Measurements from ENCODE around the gene ANKRD12.

The ANKRD12 gene

GRCh38 chr18:9140381-9140780, 3.8 kb downstream of the ANKRD12 start:
- no peak for TF ChIP-seq CTCF (IDR thresholded peaks at IDR 0.05; ENCODE audit: unreplicated experiment in 3 of 3)
- Mint-ChIP-seq H3K27ac (peak overlapping the region in 2 of 3 experiments; percentile 3 to 23), H3K4me1 (peaks cover 45% of the 10 kb centered on the region), H3K9me3 (no peaks in the 10 kb centered on the region), H3K36me3 (ENCODE audit: low read depth) (no peaks in the 10 kb centered on the region), H3K4me3 (peak overlapping the region; percentile 2 to 68 (median 50)), H3K27me3 (ENCODE audit: low read depth) (no peaks in the 10 kb centered on the region)

GRCh38 chr18:9140984-9141383, 4.4 kb downstream of the ANKRD12 start:
- Mint-ChIP-seq H3K9me3 (no peaks in the 10 kb centered on the region), H3K36me3 (ENCODE audit: low read depth) (no peaks in the 10 kb centered on the region), H3K27me3 (ENCODE audit: low read depth) (no peaks in the 10 kb centered on the region), H3K4me1 (peaks cover 45% of the 10 kb centered on the region), H3K4me3 (peak overlapping the region in 1 of 3 experiments; percentile 18), H3K27ac (peak overlapping the region in 2 of 3 experiments; percentile 8 to 17)
- no peak for TF ChIP-seq CTCF (IDR thresholded peaks at IDR 0.05; ENCODE audit: unreplicated experiment in 3 of 3)

GRCh38 chr18:9146224-9146623, 9.6 kb downstream of the ANKRD12 start:
- Mint-ChIP-seq H3K4me3 (no peak overlapping the region), H3K27ac (no peak overlapping the region), H3K4me1 (peaks cover 30% of the 10 kb centered on the region), H3K27me3 (ENCODE audit: low read depth) (no peaks in the 10 kb centered on the region), H3K36me3 (ENCODE audit: low read depth) (no peaks in the 10 kb centered on the region), H3K9me3 (no peaks in the 10 kb centered on the region)
- no peak for TF ChIP-seq CTCF (IDR thresholded peaks at IDR 0.05; ENCODE audit: unreplicated experiment in 3 of 3)

GRCh38 chr18:9147440-9148202, 11.0 kb downstream of the ANKRD12 start:
- Mint-ChIP-seq H3K4me3 (no peak overlapping the region), H3K9me3 (no peaks in the 10 kb centered on the region), H3K36me3 (ENCODE audit: low read depth) (no peaks in the 10 kb centered on the region), H3K4me1 (peaks cover 24% of the 10 kb centered on the region), H3K27ac (peak overlapping the region; percentile 16 to 32 (median 29)), H3K27me3 (ENCODE audit: low read depth) (no peaks in the 10 kb centered on the region)
- TF ChIP-seq CTCF (IDR thresholded peaks at IDR 0.05; ENCODE audit: unreplicated experiment in 3 of 3): peak; percentile 70 to 76 (median 70)

GRCh38 chr18:9148203-9148552, 11.6 kb downstream of the ANKRD12 start:
- Mint-ChIP-seq H3K27ac (peak overlapping the region in 2 of 3 experiments; percentile 29 to 32), H3K27me3 (ENCODE audit: low read depth) (no peaks in the 10 kb centered on the region), H3K9me3 (no peaks in the 10 kb centered on the region), H3K4me1 (peaks cover 24% of the 10 kb centered on the region), H3K36me3 (ENCODE audit: low read depth) (no peaks in the 10 kb centered on the region), H3K4me3 (no peak overlapping the region)
- no peak for TF ChIP-seq CTCF (IDR thresholded peaks at IDR 0.05; ENCODE audit: unreplicated experiment in 3 of 3)

GRCh38 chr18:9150121-9150520, 13.5 kb downstream of the ANKRD12 start:
- no peak for TF ChIP-seq CTCF (IDR thresholded peaks at IDR 0.05; ENCODE audit: unreplicated experiment in 3 of 3)
- Mint-ChIP-seq H3K27ac (no peak overlapping the region), H3K4me3 (no peak overlapping the region), H3K36me3 (ENCODE audit: low read depth) (no peaks in the 10 kb centered on the region), H3K27me3 (ENCODE audit: low read depth) (no peaks in the 10 kb centered on the region), H3K9me3 (no peaks in the 10 kb centered on the region), H3K4me1 (peaks cover 19% of the 10 kb centered on the region)
